ENCODE measurements around the gene CDC25C. TPM values are rescaled to one million over a fixed set of nuclear protein-coding genes. Genes with fewer than 3 reads are reported as not detected.

Gene CDC25C
- total and polyA plus RNA-seq, 2 donors from 2014 or later, result 0.25 TPM; not detected in 1

GRCh38 chr5:138287246-138287645 lies 44.4 kb downstream of the CDC25C start:
- no peak for FAIRE-seq
- intact Hi-C loops (cut with DNase I), result no loop called here

GRCh38 chr5:138282920-138283742 lies 48.5 kb downstream of the CDC25C start:
- Histone ChIP-seq H3K4me1 (ENCODE audit: control insufficient read depth in 2 of 3, insufficient read depth in 2 of 3, low read depth in 1 of 3, low read length in 3 of 3) (no peaks in the 10 kb centered on the region), H3K36me3 (ENCODE audit: control insufficient read depth in 2 of 3, insufficient read depth in 3 of 3, low read length in 3 of 3) (no peaks in the 10 kb centered on the region), H3K9me3 (ENCODE audit: control insufficient read depth in 2 of 3, insufficient read depth in 1 of 3, low read length in 3 of 3) (no peaks in the 10 kb centered on the region), H3K27me3 (ENCODE audit: control insufficient read depth, insufficient read depth, low read length) (no peaks in the 10 kb centered on the region), H3K9ac (ENCODE audit: low read length in 3 of 3) (no peak overlapping the region), H3K4me3 (ENCODE audit: low read length in 3 of 3) (no peak overlapping the region), H3K27ac (ENCODE audit: low read depth in 2 of 2, low read length in 2 of 2) (no peak overlapping the region)
- intact Hi-C loops (cut with DNase I), result no loop called here
- peak; percentile 64 for TF ChIP-seq CTCF (IDR thresholded peaks at IDR 0.05; ENCODE audit: borderline replicate concordance, extremely low read depth, insufficient read depth)
- FAIRE-seq (no peak), DNase-seq (peak in 4 of 5 donors; percentile 65 to 79 (median 68))

More at GRCh38 chr5:138287246-138287645, 44.4 kb downstream of the CDC25C start:
- Histone ChIP-seq H3K36me3 (ENCODE audit: control insufficient read depth in 2 of 3, insufficient read depth in 3 of 3, low read length in 3 of 3) (no peaks in the 10 kb centered on the region), H3K4me1 (ENCODE audit: control insufficient read depth in 2 of 3, insufficient read depth in 2 of 3, low read depth in 1 of 3, low read length in 3 of 3) (no peaks in the 10 kb centered on the region), H3K9ac (ENCODE audit: low read length in 3 of 3) (no peak overlapping the region), H3K27ac (ENCODE audit: low read depth in 2 of 2, low read length in 2 of 2) (no peak overlapping the region), H3K9me3 (ENCODE audit: control insufficient read depth in 2 of 3, insufficient read depth in 1 of 3, low read length in 3 of 3) (no peaks in the 10 kb centered on the region), H3K27me3 (ENCODE audit: control insufficient read depth, insufficient read depth, low read length) (no peaks in the 10 kb centered on the region), H3K4me3 (ENCODE audit: low read length in 3 of 3) (no peak overlapping the region)
- TF ChIP-seq CTCF (IDR thresholded peaks at IDR 0.05; ENCODE audit: borderline replicate concordance, extremely low read depth, insufficient read depth), result no peak
- no peak for DNase-seq

GRCh38 chr5:138280915-138281314 lies 50.7 kb downstream of the CDC25C start:
- no peaks in the 10 kb centered on the region for H3K27me3 ChIP-seq (ENCODE audit: control insufficient read depth, insufficient read depth, low read length)
- H3K4me1 ChIP-seq (ENCODE audit: control insufficient read depth in 2 of 3, insufficient read depth in 2 of 3, low read depth in 1 of 3, low read length in 3 of 3), result no peaks in the 10 kb centered on the region
- no peaks in the 10 kb centered on the region for H3K36me3 ChIP-seq (ENCODE audit: control insufficient read depth in 2 of 3, insufficient read depth in 3 of 3, low read length in 3 of 3)
- no peak overlapping the region for H3K27ac ChIP-seq (ENCODE audit: low read depth in 2 of 2, low read length in 2 of 2)
- DNase-seq (no peak), FAIRE-seq (no peak)
- intact Hi-C loops (cut with DNase I), result no loop called here
- TF ChIP-seq CTCF (IDR thresholded peaks at IDR 0.05; ENCODE audit: borderline replicate concordance, extremely low read depth, insufficient read depth), result no peak
- no peaks in the 10 kb centered on the region for H3K9me3 ChIP-seq (ENCODE audit: control insufficient read depth in 2 of 3, insufficient read depth in 1 of 3, low read length in 3 of 3)
- H3K9ac ChIP-seq (ENCODE audit: low read length in 3 of 3), result no peak overlapping the region
- H3K4me3 ChIP-seq (ENCODE audit: low read length in 3 of 3), result no peak overlapping the region
